ENCODE data around the gene CRYBG1. TPM values are rescaled to one million over a fixed set of nuclear protein-coding genes. Genes with fewer than 3 reads are reported as not detected.

The CRYBG1 gene
- total and polyA plus RNA-seq, 3 donors from 2014 or later, result 4.8 to 16.5 (median 7.8) TPM

- H3K36me3 ChIP-seq (ENCODE audit: low read depth, missing control alignments), result no peaks in the 10 kb centered on the region
- no peaks in the 10 kb centered on the region for H3K4me1 ChIP-seq
- no peak overlapping the region for H3K27ac ChIP-seq
- no peak overlapping the region for H3K4me3 ChIP-seq
- H3K27me3 ChIP-seq, result no peaks in the 10 kb centered on the region
- TF ChIP-seq POLR2A (IDR thresholded peaks at IDR 0.05) (no peak), CTCF (IDR thresholded peaks at IDR 0.05) (no peak)
- intact Hi-C loops (cut with DNase I; ENCODE audit: low total_unique reads), result no loop called here
- 58 to 81% methylated on average over 3 to 6 of the region's 6 CpGs for WGBS, 2 donors
- no peak for DNase-seq
- no peaks in the 10 kb centered on the region for H3K9me3 ChIP-seq
These were observed 57.1 kb downstream of the CRYBG1 start for GRCh38 chr6:106417572-106418147.

- no peak overlapping the region for H3K27ac ChIP-seq
- WGBS, 2 donors, result 58 to 59% methylated on average over 2 of the region's 2 CpGs
- H3K4me3 ChIP-seq, result no peak overlapping the region
- intact Hi-C loops (cut with DNase I; ENCODE audit: low total_unique reads), result no loop called here
- H3K4me1 ChIP-seq, result no peaks in the 10 kb centered on the region
- H3K36me3 ChIP-seq (ENCODE audit: low read depth, missing control alignments), result no peaks in the 10 kb centered on the region
- no peaks in the 10 kb centered on the region for H3K9me3 ChIP-seq
- H3K27me3 ChIP-seq, result no peaks in the 10 kb centered on the region
- no peak for DNase-seq
- TF ChIP-seq CTCF (IDR thresholded peaks at IDR 0.05), result no peak
- TF ChIP-seq POLR2A (IDR thresholded peaks at IDR 0.05), result no peak
These were observed 59.5 kb downstream of the CRYBG1 start for GRCh38 chr6:106419900-106420613.

- TF ChIP-seq CTCF (IDR thresholded peaks at IDR 0.05) (no peak), POLR2A (IDR thresholded peaks at IDR 0.05) (no peak)
- Histone ChIP-seq H3K4me1 (no peaks in the 10 kb centered on the region), H3K27me3 (no peaks in the 10 kb centered on the region), H3K36me3 (ENCODE audit: low read depth, missing control alignments) (no peaks in the 10 kb centered on the region), H3K9me3 (no peaks in the 10 kb centered on the region), H3K4me3 (no peak overlapping the region), H3K27ac (no peak overlapping the region)
- 93 to 98% methylated on average over 2 of the region's 2 CpGs for WGBS, 2 donors
- DNase-seq, result no peak
- intact Hi-C loops (cut with DNase I; ENCODE audit: low total_unique reads), result no loop called here
These were observed 61.0 kb downstream of the CRYBG1 start for GRCh38 chr6:106421496-106421895.

- no peak for TF ChIP-seq CTCF (IDR thresholded peaks at IDR 0.05)
- TF ChIP-seq POLR2A (IDR thresholded peaks at IDR 0.05), result no peak
- no peak for DNase-seq
- H3K27me3 ChIP-seq, result no peaks in the 10 kb centered on the region
- H3K4me3 ChIP-seq, result no peak overlapping the region
- H3K4me1 ChIP-seq, result no peaks in the 10 kb centered on the region
- H3K9me3 ChIP-seq, result no peaks in the 10 kb centered on the region
- H3K27ac ChIP-seq, result no peak overlapping the region
- no peaks in the 10 kb centered on the region for H3K36me3 ChIP-seq (ENCODE audit: low read depth, missing control alignments)
- intact Hi-C loops (cut with DNase I; ENCODE audit: low total_unique reads), result no loop called here
These were observed 62.0 kb downstream of the CRYBG1 start for GRCh38 chr6:106422534-106422933.

- Histone ChIP-seq H3K4me1 (no peaks in the 10 kb centered on the region), H3K4me3 (no peak overlapping the region), H3K27me3 (no peaks in the 10 kb centered on the region), H3K9me3 (no peaks in the 10 kb centered on the region), H3K27ac (no peak overlapping the region), H3K36me3 (ENCODE audit: low read depth, missing control alignments) (no peaks in the 10 kb centered on the region)
- 87 to 97% methylated on average over 4 to 5 of the region's 5 CpGs for WGBS, 2 donors
- intact Hi-C loops (cut with DNase I; ENCODE audit: low total_unique reads), result no loop called here
- no peak for DNase-seq
- TF ChIP-seq POLR2A (IDR thresholded peaks at IDR 0.05), result no peak
These were observed 64.9 kb downstream of the CRYBG1 start for GRCh38 chr6:106425382-106425781.
